Activated B cell treated with CpG ODN at 0.5 μM for 24 hours (primary cell): ENCODE data around the gene DZIP3. TPM values are rescaled to one million over a fixed set of nuclear protein-coding genes. Genes with fewer than 3 reads are reported as not detected.
"Not testable (repeated sequence)": the region's sequence is repeated elsewhere in the genome, so short reads cannot be mapped to it uniquely, and the experiment has no call there.

ENCODE experiments used
- ATAC-seq: fragments of 200-7000 bp; cut with Tn5 transposase; one replicate; pipeline ENCODE4 v1.10.0; 2021; ENCODE audit warnings: low read depth, mild to moderate bottlenecking, moderate library complexity
- CTCF ChIA-PET: fragments of 350-600 bp; sonication (Branson Sonifier 250); formaldehyde crosslinking; loops from one replicate; lab custom pipeline; 2021; ENCODE audit warnings: antibody characterized with exemption; lab: Charles Lee
- POLR2A ChIA-PET: fragments of 350-600 bp; sonication (Branson Sonifier 250); formaldehyde crosslinking; loops from one replicate; lab custom pipeline; 2021; ENCODE audit warnings: antibody characterized with exemption; lab: Charles Lee
- DNase-seq: peaks from one replicate; pipeline ENCODE4 v3.0.0; 2022
- H3K27ac Mint-ChIP-seq: one replicate; pipeline ENCODE4 v1.8.0; 2020; ENCODE audit warnings: mixed read lengths
- H3K27me3 Mint-ChIP-seq: one replicate; pipeline ENCODE4 v1.8.0; 2021; ENCODE audit warnings: mixed read lengths
- H3K36me3 Mint-ChIP-seq: one replicate; pipeline ENCODE4 v1.8.0; 2021; ENCODE audit warnings: low read depth, mixed read lengths
- H3K4me1 Mint-ChIP-seq: one replicate; pipeline ENCODE4 v1.8.0; 2021; ENCODE audit warnings: mixed read lengths
- H3K4me3 Mint-ChIP-seq: one replicate; pipeline ENCODE4 v1.8.0; 2020; ENCODE audit warnings: mild to moderate bottlenecking, mixed read lengths
- H3K9me3 Mint-ChIP-seq: one replicate; pipeline ENCODE4 v1.8.0; 2020; ENCODE audit warnings: mixed read lengths
- CTCF ChIP-seq: fragments of 200-600 bp; IDR thresholded peaks from one replicate; pipeline ENCODE4 v1.8.0; 2022; ENCODE audit warnings: antibody characterized with exemption, mild to moderate bottlenecking
- intact Hi-C: fragments of 100-400 bp; cut with micrococcal nuclease; formaldehyde crosslinking; loops from one replicate; pipeline ENCODE4 v1.15.1; 2024
- total RNA-seq: library from RNA; stranded (reverse); gene quantifications from 2 replicates; pipeline ENCODE4 v1.2.3, GENCODE V29; 2022

DZIP3 gene
- total RNA-seq, 1 donor from 2014 or later: 15.5 TPM

GRCh38 chr3:108667312-108667711, 77.8 kb downstream of the DZIP3 start:
- no peak for TF ChIP-seq CTCF
- POLR2A ChIA-PET: no interaction called here
- Mint-ChIP-seq H3K4me3 (no peak overlapping the region), H3K36me3 (peaks cover 7% of the 10 kb centered on the region), H3K9me3 (no peaks in the 10 kb centered on the region), H3K27ac (no peak overlapping the region), H3K4me1 (peaks cover 22% of the 10 kb centered on the region), H3K27me3 (no peaks in the 10 kb centered on the region)
- DNase-seq (no peak), ATAC-seq (no peak)
- intact Hi-C loops: no loop called here
- CTCF ChIA-PET: interaction anchor here (2.2 kb wide), 1 partner anchor 247 kb away, joined by 7 read pairs; no protein-coding TSS in a partner anchor

- Mint-ChIP-seq H3K9me3 (no peaks in the 10 kb centered on the region), H3K4me1 (peaks cover 29% of the 10 kb centered on the region), H3K27me3 (no peaks in the 10 kb centered on the region), H3K27ac (peak overlapping the region; percentile 70), H3K4me3 (peak overlapping the region; percentile 8), H3K36me3 (peaks cover 9% of the 10 kb centered on the region)
- DNase-seq (no peak), ATAC-seq (peak; percentile 79)
- ChIA-PET CTCF (interaction anchor here (1.3 to 2.1 kb wide), 2 partner anchors 80 to 245 kb away, joined by 6 to 13 read pairs; partner anchors contain the start of genes CIP2A and DZIP3), POLR2A (interaction anchor here (0.6 to 2.2 kb wide), 2 partner anchors 80 to 994 kb away, joined by 3 to 12 read pairs; partner anchors contain the start of genes CIP2A and DZIP3)
- TF ChIP-seq CTCF: no peak
- intact Hi-C loops: no loop called here
Measured at GRCh38 chr3:108669208-108669607, 79.7 kb downstream of the DZIP3 start.

GRCh38 chr3:108672701-108673100, 83.2 kb downstream of the DZIP3 start:
- Mint-ChIP-seq H3K27ac (no peak overlapping the region), H3K4me3 (no peak overlapping the region), H3K4me1 (peaks cover 31% of the 10 kb centered on the region), H3K9me3 (no peaks in the 10 kb centered on the region), H3K36me3 (peaks cover 17% of the 10 kb centered on the region), H3K27me3 (no peaks in the 10 kb centered on the region)
- TF ChIP-seq CTCF: no peak
- intact Hi-C loops: no loop called here
- CTCF ChIA-PET: interaction anchor here (1.5 kb wide), 2 partner anchors 10 kb away, joined by 6 to 7 read pairs; no protein-coding TSS in a partner anchor
- DNase-seq: no peak
- ATAC-seq: no peak
- POLR2A ChIA-PET: no interaction called here

GRCh38 chr3:108673988-108674661, 84.6 kb downstream of the DZIP3 start:
- H3K27ac Mint-ChIP-seq: no peak overlapping the region
- POLR2A ChIA-PET: no interaction called here
- DNase-seq (no peak), ATAC-seq (no peak)
- H3K4me1 Mint-ChIP-seq: peaks cover 22% of the 10 kb centered on the region
- H3K4me3 Mint-ChIP-seq: no peak overlapping the region
- intact Hi-C loops: no loop called here
- H3K9me3 Mint-ChIP-seq: no peaks in the 10 kb centered on the region
- TF ChIP-seq CTCF: no peak
- no peaks in the 10 kb centered on the region for H3K27me3 Mint-ChIP-seq
- CTCF ChIA-PET: interaction anchor here (1.5 kb wide), 1 partner anchor 12 kb away, joined by 7 read pairs; no protein-coding TSS in a partner anchor
- H3K36me3 Mint-ChIP-seq: peaks cover 24% of the 10 kb centered on the region

GRCh38 chr3:108677811-108678210, 88.3 kb downstream of the DZIP3 start:
- H3K4me3 Mint-ChIP-seq: no peak overlapping the region
- peaks cover 24% of the 10 kb centered on the region for H3K36me3 Mint-ChIP-seq
- ChIA-PET POLR2A (no interaction called here), CTCF (no interaction called here)
- intact Hi-C loops: no loop called here
- no peak overlapping the region for H3K27ac Mint-ChIP-seq
- no peak for TF ChIP-seq CTCF
- ATAC-seq (no peak), DNase-seq (no peak)
- peaks cover 10% of the 10 kb centered on the region for H3K4me1 Mint-ChIP-seq
- H3K27me3 Mint-ChIP-seq: no peaks in the 10 kb centered on the region
- no peaks in the 10 kb centered on the region for H3K9me3 Mint-ChIP-seq

GRCh38 chr3:108692286-108692685, 102.8 kb downstream of the DZIP3 start:
- DNase-seq, POLR2A ChIA-PET, ATAC-seq, CTCF ChIA-PET, intact Hi-C loops, H3K4me3 Mint-ChIP-seq, H3K4me1 Mint-ChIP-seq, H3K27me3 Mint-ChIP-seq, H3K27ac Mint-ChIP-seq: not testable (repeated sequence)
- Mint-ChIP-seq H3K36me3 (peaks cover 58% of the 10 kb centered on the region), H3K9me3 (peaks cover 10% of the 10 kb centered on the region)
